HG03139 (cell line): ENCODE results near the gene SLC25A33.
"Not testable (repeated sequence)": the region's sequence is repeated elsewhere in the genome, so short reads cannot be mapped to it uniquely, and the experiment has no call there.

Experiments used
- ATAC-seq: cut with Tn5 transposase; IDR thresholded peaks from one replicate; pipeline ENCODE4 v1.9.1; 2021; ENCODE audit not compliant: unreplicated experiment

Gene SLC25A33

GRCh38 chr1:9618909-9619679 is 79.8 kb downstream of the SLC25A33 start:
- no peak for ATAC-seq

GRCh38 chr1:9621032-9621431 is 81.8 kb downstream of the SLC25A33 start:
- ATAC-seq = no peak

- no peak for ATAC-seq
Measured at GRCh38 chr1:9624081-9624480, 84.8 kb downstream of the SLC25A33 start.

DNA sequence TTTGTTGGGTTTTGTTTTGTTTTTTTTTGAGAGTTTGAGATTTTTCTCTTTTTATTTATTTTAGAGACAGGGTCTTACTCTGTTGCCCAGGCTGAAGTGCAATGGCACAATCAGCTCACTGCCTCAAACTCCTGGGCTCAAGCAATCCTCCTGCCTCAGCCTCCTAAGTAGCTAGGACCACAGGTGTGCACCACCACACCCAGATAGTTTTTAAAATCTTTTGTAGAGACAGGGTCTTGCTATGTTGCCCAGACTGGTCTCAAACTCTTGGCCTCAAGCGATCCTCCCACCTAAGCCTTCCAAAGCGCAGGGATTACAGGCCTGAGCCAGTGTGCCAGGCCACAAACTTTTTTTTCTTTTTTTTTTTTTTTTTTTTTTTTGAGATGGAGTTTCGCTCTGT is 85.8 kb downstream of the SLC25A33 start:
- not testable (repeated sequence) for ATAC-seq

- ATAC-seq = no peak
Measured at GRCh38 chr1:9626201-9626608, 86.9 kb downstream of the SLC25A33 start.

GRCh38 chr1:9628541-9629444 is 89.5 kb downstream of the SLC25A33 start:
- ATAC-seq = no peak

- no peak for ATAC-seq
Measured at GRCh38 chr1:9629445-9630201, 90.4 kb downstream of the SLC25A33 start.

- no peak for ATAC-seq
Measured at GRCh38 chr1:9630331-9631111, 91.3 kb downstream of the SLC25A33 start.

- no peak for ATAC-seq
Measured at GRCh38 chr1:9631613-9632012, 92.3 kb downstream of the SLC25A33 start.

- no peak for ATAC-seq
Measured at GRCh38 chr1:9633493-9633892, 94.2 kb downstream of the SLC25A33 start.

DNA sequence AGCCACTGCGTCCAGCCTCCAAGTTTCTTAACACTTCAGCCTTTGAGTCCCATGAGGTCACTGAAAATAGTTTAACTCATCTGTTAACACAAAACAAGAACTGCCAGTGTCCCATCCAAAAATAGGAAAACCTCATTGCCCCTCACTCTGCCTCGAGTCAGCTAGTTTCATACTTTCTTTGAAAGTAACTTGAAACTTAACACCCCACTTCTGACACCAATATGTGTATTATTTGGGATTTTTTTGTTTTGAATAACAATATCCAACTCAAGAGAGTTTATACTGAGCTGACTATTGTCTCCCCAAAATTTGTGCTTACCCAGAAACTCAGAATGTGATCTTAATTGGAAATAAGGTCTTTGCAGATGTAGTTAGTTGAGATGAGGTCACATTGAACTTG is 95.3 kb downstream of the SLC25A33 start:
- ATAC-seq = no peak
